HG03565 (cell line): ENCODE measurements around the gene MEGF11.

Experiments
- ATAC-seq: cut with Tn5 transposase; IDR thresholded peaks from one replicate; pipeline ENCODE4 v1.9.1; 2021; ENCODE audit warnings: mild to moderate bottlenecking, moderate library complexity; ENCODE audit not compliant: unreplicated experiment

Gene MEGF11

DNA sequence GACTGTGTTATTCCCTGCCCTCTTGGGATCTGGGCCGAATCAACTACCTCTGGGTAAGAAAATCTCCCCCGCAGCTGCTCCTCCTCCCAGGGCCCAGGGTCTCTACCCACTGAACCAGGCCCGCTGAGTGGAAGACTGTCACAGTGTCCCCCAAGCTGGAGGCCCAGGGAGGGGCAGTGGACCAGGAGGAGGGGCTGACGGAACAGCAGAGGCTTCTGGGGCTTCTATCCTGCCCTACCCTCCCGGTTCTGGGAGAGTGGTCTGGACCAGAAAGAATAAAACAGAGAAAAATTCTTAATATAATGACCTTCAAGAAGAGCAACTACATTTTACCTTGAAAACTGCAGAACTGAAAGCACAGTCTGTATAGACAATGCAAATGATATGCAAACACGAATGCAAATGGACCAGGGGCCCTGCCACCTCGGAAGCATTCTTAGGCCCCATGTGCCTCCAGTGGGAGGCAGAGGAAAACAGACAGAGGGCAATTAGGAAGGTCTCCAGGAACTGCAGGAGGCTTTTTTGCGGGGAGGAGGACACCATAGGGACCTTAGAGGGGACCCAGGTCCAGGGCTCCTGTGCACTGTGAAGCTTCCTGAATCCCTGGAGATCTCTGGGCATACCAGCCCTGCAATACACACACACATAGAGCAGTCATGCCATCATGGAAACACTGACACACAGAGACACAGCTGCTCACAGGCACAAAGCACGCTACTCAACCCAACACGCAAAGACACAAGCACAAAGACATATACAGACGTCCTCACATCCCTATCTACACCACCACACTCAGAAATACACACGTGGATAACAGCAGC, 12.3 kb downstream of the MEGF11 start:
- no peak for ATAC-seq

DNA sequence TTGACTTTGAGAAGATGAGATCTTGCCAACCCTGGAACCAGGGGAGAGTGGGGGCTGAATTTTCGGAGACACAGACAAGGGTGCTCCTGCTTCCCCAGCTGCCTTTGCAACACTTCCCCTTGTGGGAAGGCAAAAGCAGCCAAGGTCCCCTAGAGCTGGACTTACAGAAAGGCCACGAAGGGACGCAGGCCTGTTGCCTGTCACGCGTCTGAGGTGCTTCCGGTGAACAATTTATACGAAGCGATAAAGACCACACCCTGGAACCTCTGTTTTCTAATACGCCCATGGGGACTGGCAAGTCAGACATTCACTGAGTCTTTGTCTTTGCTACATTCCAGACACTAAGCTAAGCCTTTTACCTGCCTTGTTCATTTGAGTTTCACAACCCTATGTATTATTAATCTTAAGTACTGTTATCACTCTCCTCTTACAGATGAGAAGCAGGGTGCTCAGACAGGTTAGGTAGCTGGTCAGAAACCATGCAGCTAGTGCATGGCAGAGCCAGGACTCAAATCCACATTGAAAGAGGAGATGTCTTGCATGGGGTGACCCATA, 13.2 kb downstream of the MEGF11 start:
- no peak for ATAC-seq

DNA sequence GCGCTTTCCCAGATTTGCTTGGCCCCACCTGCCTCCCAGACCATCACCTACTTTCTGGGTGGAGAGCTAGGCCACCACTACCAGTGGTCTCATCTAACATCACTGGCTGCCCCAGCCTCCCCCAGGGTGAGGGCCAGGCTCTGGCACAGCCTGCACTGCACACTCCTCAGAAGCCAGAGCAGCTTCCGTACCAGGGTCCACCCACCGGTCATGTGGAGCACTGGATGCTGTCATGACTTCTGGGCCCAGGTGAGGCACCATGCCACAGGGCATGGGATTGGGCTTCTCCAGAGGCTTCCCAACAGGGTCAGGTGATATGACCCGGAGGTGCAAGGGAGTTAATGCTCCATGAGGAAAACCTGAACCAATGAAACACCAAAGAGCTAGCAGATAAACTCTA, 14.0 kb downstream of the MEGF11 start:
- no peak for ATAC-seq

DNA sequence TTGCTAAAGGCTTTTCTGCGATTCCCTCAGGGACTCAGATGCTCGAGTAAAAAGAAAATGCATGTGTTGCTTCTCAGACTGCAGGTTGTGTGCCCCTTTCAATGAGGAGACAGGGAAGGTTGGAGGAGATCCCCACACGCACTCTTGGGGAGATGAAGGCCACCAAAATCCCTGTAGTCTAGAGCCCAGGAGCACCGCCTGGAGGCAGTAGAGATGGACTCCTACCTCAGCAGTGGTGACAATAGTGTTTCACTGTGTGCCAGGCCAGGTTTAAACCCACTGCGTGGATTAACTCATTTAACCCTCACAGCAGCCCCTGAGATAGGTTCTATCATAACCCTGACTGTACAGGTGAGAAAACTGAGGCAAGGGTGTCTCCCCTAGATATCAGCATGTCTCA, 15.2 kb downstream of the MEGF11 start:
- ATAC-seq: no peak

DNA sequence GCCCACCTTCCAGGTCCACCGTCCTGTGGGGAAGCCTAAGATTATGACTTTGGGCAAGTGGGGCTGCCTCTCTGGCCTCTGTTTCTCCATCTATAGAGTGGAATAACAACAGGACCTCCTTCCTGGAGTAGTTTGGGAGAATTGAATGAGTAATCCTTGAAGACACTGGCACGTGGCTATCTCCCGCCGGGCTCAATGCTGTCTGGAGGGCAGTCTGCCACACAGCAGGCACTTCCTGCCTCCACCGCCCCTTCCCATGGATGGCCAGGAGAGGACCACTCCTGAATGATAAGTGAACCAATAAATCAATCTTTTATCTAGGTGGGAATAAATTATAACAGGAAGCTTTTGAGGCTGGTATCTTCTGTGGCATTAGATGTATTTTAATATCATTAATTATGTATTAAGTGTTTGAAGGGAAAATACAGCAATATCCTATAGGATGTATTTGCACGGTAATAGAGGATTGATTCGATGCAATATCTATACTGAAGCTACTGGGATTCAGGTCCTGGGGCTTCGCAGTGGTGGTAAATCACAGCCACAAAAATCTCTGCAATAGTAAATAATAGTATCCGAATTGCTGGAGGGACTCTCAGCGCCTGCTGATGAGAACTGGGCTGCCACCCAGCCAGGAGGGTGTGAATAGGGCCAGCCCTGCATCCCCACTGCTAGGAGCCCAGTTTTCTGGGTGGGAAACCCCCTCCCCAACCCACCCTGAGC, 15.9 kb downstream of the MEGF11 start:
- ATAC-seq: no peak

DNA sequence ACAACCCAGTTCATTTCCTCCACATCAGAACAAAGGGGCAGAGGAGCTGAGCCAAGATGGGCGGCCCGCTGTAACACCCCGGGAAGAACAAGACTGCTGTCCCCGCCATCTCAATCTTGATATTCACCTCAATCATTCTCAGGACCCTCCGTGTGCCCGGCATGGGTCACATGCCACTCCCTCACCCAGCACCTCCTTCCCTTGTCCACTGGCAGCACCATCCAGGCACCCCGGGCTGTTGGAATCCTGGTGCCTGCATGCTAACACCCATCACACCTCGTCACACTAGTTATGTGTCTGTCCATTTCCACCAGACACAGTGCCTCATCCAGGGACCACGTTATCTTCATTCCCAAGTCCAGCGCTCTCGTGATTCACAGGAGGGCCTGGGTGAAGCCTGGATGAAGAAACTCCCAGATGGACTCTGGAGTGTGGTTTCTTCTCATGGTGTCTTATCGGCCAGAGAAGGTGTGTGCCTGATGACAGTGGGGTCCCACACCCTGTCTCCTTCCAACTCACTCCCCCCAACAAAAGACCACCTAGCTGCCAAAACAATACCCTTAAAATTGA, 16.7 kb downstream of the MEGF11 start:
- no peak for ATAC-seq

DNA sequence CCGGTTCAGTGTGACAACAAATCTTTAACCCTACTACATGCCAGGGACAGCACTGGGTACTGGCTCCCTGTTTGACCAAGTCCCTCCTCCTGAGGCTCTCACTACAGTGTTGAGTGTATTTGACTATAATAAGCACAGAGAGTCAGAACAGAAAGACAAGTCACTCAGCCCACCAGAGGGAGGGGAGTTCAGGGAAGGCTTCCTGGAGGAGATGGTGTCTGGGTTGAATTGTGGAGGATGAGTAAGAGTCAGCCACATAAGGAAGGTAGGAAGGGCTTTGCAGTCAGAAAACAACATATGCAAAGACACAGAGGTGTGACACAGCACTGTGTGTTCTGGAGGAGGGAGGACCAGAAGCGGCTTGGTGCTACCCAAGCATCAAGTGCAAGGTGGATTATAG, 17.7 kb downstream of the MEGF11 start:
- ATAC-seq: no peak

DNA sequence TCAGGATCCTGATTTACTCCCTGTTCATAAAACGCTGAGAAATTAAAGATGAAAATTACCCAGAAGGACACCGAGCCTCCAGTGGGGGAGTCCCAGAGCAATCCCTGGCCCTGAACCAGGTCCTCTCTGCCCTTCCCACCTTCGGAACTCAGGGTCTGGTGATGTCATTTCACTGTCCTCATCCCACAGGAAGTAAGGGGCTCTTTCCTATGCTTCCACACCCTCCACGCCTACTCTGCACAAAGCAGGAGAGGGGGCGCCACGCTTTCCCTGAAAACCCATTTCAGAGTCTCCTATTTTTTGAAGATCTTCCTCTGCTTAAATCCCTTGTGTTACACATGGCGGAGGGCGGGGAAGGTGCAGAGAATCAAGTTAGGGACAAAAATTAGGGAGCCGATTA, 18.8 kb downstream of the MEGF11 start:
- no peak for ATAC-seq

DNA sequence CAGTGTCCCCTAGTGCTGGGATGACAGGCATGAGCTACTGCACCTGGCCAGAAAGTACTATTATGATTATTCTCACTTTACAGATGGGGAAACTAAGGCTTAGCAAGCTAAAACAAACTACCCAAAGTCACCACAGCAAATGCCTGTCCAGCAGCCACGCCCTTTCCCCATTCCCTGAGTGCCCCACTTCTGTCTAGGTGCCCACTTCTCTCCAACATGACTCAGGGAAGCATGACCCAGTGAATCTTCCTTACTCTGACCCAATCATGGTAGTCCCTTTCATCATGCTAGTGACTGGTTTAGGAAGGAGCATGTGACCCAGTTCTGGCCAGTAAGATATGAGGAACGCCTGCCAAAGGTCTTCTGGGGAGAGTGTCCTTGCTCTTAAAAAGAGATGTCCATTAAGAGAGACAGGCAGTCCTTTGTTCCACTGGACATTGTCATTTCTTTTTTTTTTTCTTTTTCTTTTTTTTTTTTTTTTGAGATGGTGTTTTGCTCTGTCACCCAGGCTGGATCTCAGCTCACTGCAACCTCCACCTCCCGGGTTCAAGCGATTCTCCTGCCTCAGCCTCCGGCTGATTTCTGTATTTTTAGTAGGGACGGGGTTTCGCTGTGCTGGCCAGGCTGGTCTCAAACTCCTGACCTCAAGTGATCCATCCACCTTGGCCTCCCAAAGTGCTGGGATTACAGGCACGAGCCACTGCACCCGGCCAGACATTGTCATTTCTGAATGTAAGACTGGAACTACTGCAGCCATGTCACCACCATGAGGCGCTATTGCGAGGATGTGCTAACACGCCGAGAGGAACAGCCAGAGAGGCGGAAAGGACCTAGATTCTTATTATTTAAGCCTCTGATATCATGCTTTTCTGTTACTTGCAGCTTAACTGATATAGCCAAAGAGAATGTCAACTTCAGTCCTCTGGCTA, 19.8 kb downstream of the MEGF11 start:
- ATAC-seq: no peak

DNA sequence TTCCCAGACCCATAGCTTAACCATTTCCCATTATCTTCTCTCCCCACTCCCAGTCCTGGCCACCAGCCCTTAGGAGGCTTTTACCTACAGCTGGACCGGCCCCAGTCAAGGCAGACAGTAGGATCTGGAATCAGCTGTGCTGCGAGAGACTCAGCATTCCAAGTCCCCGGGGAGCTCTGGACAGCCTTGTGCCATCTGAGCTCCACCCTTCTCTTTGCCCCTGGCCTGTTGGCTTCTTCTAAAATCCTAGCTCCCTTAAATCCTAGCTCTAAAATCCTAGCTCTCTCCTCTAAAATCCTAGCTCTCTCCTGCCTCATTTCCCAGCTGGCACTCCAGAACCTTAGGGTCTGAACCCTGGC, 21.3 kb downstream of the MEGF11 start:
- ATAC-seq: no peak

DNA sequence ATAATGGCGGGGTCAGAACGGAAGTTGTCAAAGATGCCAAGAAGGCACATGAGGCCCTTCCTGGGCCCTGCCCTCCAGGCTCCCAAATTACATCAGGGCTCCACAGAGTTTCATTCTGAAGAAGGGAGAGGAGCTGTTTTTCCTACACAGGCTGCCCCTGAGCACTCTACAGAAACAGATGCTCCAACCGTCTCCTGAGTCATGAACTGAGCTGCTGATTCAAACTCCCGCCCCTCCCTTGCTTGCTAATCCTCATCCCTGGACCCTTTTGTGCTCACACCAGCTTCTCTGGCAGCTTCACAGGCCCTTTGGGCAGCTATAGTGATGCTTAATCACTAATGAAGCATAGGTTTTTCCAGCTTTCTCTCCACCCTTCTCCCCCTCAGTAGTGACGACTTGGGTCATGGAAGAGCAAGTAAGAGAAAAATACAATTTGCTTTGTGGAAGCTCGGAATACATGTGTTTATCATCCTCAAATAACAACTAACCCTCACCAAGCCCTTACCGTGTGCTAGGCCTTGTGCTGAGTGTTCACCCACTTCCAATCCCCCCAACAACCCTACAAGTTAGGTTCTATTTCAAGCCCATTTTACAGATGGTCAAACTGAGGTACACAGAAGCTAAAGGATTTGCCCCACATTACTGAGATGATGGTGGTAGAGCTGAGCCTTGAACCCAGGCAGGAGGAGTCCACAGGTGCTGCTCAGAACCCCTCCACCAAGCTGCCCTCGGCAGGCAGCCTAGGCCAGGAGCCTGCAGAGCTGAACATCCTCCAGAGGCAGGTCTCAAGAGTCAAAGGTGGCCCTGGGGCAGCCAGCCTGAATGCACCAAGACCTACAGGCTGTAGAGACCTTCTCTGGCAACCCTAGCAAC, 21.9 kb downstream of the MEGF11 start:
- no peak for ATAC-seq

DNA sequence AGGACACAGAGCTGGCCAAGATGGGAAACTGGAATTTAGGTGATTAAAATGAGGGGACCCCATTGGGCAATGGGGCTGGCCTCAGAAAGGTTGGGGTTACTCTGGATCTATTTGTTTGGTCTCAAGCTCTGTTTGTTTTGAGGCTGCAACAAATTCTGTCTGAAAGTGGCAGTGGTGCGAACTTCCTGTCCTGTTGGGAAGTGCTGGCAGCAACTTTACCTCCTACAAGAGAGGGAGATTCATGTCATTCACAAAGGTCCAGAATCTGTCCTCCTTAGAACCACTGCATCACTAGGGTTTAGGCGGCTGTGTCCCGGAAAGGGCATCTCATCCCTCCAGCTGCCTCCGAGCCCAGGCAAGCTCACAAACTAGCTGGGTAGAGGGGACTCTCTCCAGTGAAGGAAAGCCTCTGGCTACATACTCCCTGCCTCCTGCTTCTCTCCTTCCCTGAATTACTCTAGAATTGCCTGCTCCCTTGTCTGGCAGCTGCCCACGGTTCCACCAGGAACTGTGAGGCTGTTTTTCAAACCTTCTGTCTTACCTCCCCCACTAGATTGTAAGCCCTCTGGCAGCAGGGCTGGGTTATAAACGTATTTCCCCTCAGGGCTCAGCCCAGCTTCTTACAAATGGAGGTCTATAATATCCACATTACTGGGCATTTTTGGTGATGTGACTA, 23.6 kb downstream of the MEGF11 start:
- no peak for ATAC-seq

DNA sequence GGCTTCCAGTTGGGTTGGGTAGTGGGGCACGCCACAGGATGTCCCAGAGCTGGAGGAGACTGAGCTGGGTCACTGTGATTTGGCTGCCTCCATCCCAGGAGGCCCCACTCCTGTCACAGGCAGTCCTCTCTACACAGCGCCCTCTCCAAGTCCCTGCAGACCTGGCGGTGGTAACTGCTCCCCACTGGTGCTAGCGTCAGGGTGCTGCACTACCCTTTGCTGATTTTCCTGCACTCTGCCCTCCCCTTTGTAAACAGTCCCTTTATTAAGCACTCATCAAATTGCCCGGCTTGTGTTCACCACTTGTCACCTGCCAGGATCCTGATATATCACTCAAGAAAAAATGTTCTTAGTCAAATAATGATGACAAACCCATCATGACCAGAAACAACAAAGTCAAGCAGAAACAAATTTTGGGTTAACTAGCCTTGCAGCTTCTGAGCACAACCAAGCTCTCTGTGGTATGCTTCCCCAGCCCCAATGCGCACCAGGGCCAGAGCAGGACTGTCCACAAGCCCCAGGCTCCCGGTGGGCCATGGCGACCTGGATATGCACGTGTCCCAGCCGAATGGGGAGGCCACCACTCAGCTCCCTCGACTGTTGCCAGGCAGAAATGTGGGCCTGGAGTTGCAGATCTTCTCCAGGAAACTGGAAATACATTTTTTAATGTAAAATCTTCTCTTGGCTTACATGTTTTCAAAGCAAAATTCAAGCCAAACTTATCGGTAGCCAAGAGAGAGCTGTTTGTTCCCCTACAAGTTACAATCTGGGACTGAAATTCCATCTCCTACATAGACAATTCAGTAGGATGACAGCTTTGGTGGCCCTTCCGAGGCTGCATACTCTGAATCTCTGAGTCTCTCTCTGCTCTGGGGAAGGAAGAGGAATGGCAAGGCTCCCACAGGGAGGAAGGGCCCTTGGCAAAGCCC, 24.5 kb downstream of the MEGF11 start:
- no peak for ATAC-seq

DNA sequence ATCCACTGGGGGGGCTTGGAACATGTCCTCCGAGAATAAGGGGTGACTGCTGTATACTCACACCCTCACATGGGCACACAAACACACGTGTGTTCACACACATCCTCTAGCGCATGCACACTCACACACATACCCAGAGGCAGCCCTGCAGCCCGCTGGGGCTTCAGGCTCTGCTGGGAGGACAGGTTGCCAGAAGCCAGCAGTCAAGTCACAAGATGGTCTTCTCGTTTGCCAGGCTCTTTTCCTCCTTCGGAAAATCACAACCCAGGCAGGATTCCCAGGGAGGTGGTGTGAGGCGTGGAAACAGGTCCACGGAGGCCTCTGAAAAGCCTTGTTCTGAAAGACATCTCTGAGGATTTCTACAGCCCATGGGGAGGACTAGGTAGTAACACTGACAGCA, 26.8 kb downstream of the MEGF11 start:
- ATAC-seq: no peak

DNA sequence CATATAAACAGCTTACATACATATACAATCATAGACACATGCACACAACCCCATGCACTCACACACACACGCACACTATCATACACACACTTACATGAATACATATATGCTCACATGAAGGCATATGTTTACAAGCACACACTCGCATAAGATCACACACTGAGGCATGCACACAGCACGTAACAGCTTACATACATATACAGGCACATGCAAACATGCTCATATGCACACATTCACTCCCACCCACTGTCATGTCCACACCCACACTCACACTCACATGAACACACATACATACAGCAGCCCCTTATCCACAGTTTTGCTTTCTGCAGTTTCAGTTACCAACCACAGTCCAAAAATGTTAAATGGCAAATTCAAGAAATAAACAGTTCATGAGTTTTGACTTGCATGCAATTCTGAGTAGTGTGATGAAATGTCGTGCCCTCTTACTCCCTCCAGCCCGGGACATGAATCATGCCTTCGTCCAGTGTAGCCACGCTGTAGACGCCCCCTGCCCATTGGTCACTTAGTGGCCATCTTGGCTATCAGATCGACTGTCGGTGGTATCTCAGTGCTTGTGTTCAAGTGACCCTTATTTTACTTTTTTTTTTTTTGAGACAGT, 27.8 kb downstream of the MEGF11 start:
- ATAC-seq: no peak

DNA sequence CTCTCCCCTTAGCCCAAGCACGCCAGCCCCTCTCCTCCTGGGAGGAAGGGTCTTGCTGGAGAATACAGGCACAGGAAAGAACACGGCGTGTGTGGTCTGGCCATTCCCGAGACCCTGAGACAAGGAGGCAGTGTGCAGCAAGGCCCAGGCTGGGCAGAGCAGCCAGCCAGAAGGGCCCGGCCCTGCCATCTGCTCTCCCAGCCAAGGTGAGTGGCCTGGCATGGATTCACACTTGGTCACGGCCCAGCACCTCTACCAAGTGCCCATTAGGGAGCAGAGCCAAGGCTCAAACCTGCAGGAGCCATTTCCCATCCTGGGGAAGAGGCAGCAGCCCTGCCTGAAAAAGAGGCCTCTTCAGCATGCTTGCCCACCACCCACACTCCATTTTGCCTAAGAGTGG, 28.6 kb downstream of the MEGF11 start:
- no peak for ATAC-seq

DNA sequence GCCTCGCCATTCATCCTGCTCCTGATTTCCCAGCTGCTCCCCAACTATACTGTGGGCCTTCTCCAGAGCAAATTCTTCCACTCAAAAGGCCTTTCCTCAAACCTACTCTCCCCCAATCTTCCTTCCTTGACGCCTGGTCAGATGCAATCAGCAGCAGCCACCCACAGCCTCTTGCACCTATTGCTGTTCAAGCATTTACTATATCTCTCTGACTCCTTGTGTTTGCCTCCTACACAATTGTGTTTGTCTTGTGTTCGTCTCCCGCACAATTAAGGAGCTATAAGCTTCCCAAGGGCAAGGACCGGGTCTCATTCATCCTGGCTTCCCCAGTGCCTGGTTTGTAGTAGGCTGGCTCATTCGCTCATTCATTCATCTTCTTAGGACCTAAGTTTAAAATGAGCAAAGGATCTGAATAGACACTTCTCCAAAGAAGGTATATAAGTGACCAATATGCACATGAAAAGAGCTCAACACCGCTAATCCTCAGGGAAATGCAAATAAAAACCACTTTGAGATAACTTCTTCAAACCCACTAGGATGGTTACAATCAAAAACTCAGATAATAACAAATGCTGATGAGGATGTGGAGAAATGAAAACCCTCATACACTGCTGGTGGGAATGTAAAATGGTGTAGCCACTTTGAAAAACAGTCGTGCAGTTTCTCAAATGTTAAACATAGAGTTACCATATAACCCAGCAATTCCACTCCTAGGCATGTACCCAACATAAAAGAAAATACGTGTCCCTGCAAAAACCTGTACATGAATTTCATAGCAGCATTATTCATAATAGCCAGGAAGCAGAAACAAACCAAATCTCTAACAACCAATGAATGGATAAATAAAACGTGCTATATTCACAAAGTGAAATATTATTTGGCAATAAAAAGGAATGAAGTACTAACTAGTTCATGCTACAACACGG, 31.0 kb downstream of the MEGF11 start:
- ATAC-seq: no peak
